Naive thymus-derived CD4-positive, alpha-beta T cell (primary cell): ENCODE data around the gene CPXM1. TPM values are rescaled to one million over a fixed set of nuclear protein-coding genes. Genes with fewer than 3 reads are reported as not detected.
A peak's percentile ranks its signal among the peaks of the same experiment; 100 is the strongest.

Experiments used
- ATAC-seq: fragments of 150-1000 bp; cut with Tn5 transposase; 2 replicates; pipeline ENCODE4 v1.10.0; 2021; ENCODE audit warnings: mild to moderate bottlenecking, moderate library complexity
- CTCF ChIA-PET: fragments of 350-600 bp; sonication (Branson Sonifier 250); formaldehyde crosslinking; loops from one replicate; lab custom pipeline; 2021; ENCODE audit warnings: antibody characterized with exemption; lab: Charles Lee
- POLR2A ChIA-PET: fragments of 350-600 bp; sonication (Branson Sonifier 250); formaldehyde crosslinking; loops from one replicate; lab custom pipeline; 2021; ENCODE audit warnings: antibody characterized with exemption, inconsistent platforms; lab: Charles Lee
- DNase-seq, 9 donors: peaks; one replicate each; pipeline versions ENCODE4 v3.0.0 to v3.0.0-alpha.2; 2020 to 2022; ENCODE audit warnings: mixed read lengths in 1 of 9
- H3K27ac ChIP-seq: one replicate; pipeline ENCODE4 v1.7.0; 2013; ENCODE audit warnings: mild to moderate bottlenecking, low read depth, low read length, moderate library complexity
- H3K27me3 ChIP-seq, 2 donors: one replicate each; pipeline ENCODE4 v1.7.0; 2013; ENCODE audit warnings: low read length in 2 of 2, mild to moderate bottlenecking in 2 of 2, moderate library complexity in 2 of 2; ENCODE audit not compliant: control insufficient read depth in 2 of 2, insufficient read depth in 2 of 2
- H3K36me3 ChIP-seq, 3 experiments: 1 replicate in 2 of 3; 2 replicates in 1 of 3; pipeline ENCODE4 v1.7.0; 2013; ENCODE audit warnings: low read length in 3 of 3, mild to moderate bottlenecking in 3 of 3, moderate library complexity in 1 of 3; ENCODE audit not compliant: insufficient read depth in 3 of 3, control insufficient read depth in 2 of 3
- H3K4me1 ChIP-seq, 2 donors: one replicate each; pipeline ENCODE4 v1.7.0; 2013; ENCODE audit warnings: low read length in 2 of 2, mild to moderate bottlenecking in 2 of 2, moderate library complexity in 1 of 2; ENCODE audit not compliant: control insufficient read depth in 2 of 2, insufficient read depth in 2 of 2
- H3K4me3 ChIP-seq: 2 replicates; pipeline ENCODE4 v1.7.0; 2013; ENCODE audit warnings: mild to moderate bottlenecking, low read length
- H3K9me3 ChIP-seq, 3 experiments: 1 replicate in 2 of 3; 2 replicates in 1 of 3; pipeline ENCODE4 v1.7.0; 2013; ENCODE audit warnings: low read length in 3 of 3; ENCODE audit not compliant: control insufficient read depth in 2 of 3
- H3K27ac Mint-ChIP-seq, 9 donors: one replicate each; pipeline ENCODE4 v1.8.0; 2020 to 2022; ENCODE audit warnings: mixed read lengths in 9 of 9, mild to moderate bottlenecking in 8 of 9, moderate library complexity in 5 of 9, inconsistent platforms in 2 of 9
- H3K27me3 Mint-ChIP-seq, 5 donors: one replicate each; pipeline ENCODE4 v1.8.0; 2021 to 2022; ENCODE audit warnings: mixed read lengths in 5 of 5, mild to moderate bottlenecking in 1 of 5
- H3K36me3 Mint-ChIP-seq, 5 donors: one replicate each; pipeline ENCODE4 v1.8.0; 2020 to 2022; ENCODE audit warnings: mixed read lengths in 5 of 5, mild to moderate bottlenecking in 3 of 5, inconsistent platforms in 1 of 5
- H3K4me1 Mint-ChIP-seq, 7 donors: one replicate each; pipeline ENCODE4 v1.8.0; 2020 to 2022; ENCODE audit warnings: mixed read lengths in 7 of 7, mild to moderate bottlenecking in 3 of 7, inconsistent platforms in 1 of 7
- H3K4me3 Mint-ChIP-seq, 10 donors: one replicate each; pipeline ENCODE4 v1.8.0; 2020 to 2022; ENCODE audit warnings: mild to moderate bottlenecking in 10 of 10, mixed read lengths in 10 of 10, moderate library complexity in 6 of 10, inconsistent platforms in 2 of 10
- H3K9me3 Mint-ChIP-seq, 11 donors: one replicate each; pipeline ENCODE4 v1.8.0; 2020 to 2022; ENCODE audit warnings: mixed read lengths in 11 of 11, mild to moderate bottlenecking in 4 of 11, inconsistent platforms in 1 of 11, moderate library complexity in 1 of 11
- intact Hi-C, 2 donors: fragments of 100-400 bp; cut with micrococcal nuclease; formaldehyde crosslinking; loops; one replicate each; pipeline ENCODE4 v1.15.1; 2023
- polyA plus RNA-seq, 2 donors: library from polyadenylated mRNA; unstranded; fragments of 300-500 nt; fragmentation: Illumina TruSeq; gene quantifications; one replicate each; pipeline ENCODE4 v1.2.3, GENCODE V29; 2021
- total RNA-seq, 6 experiments: library from RNA in 5 of 6; stranded (reverse) in 5 of 6; gene quantifications; 1 replicate in 5 of 6; 2 replicates in 1 of 6; pipeline ENCODE4 v1.2.3 and lab custom pipeline; 2021 to 2026

The CPXM1 gene
- total and polyA plus RNA-seq, 7 experiments from 2014 or later, result 0.12 to 1.8 (median 0.31) TPM; not detected in 1

GRCh38 chr20:2749951-2750490, 50.4 kb downstream of the CPXM1 start:
- Histone ChIP-seq H3K27me3 (no peaks in the 10 kb centered on the region), H3K36me3 (no peaks in the 10 kb centered on the region), H3K27ac (no peak overlapping the region), H3K4me1 (peaks cover 12 to 18% of the 10 kb centered on the region in 2 donors), H3K4me3 (no peak overlapping the region), H3K9me3 (no peaks in the 10 kb centered on the region)
- ChIA-PET POLR2A (interaction anchor here (1.0 kb wide), 2 partner anchors 20 to 61 kb away, joined by 3 read pairs; no protein-coding TSS in a partner anchor), CTCF (interaction anchor here (0.6 to 1.8 kb wide), 3 partner anchors 37 to 351 kb away, joined by 3 to 6 read pairs (median 3); no protein-coding TSS in a partner anchor)
- intact Hi-C loops, result loop anchor here (2.0 to 5.0 kb wide), 2 partner anchors 87 to 251 kb away; no protein-coding TSS in a partner anchor
- no peaks in the 10 kb centered on the region for H3K9me3 Mint-ChIP-seq
- H3K4me3 Mint-ChIP-seq, result peak overlapping the region in 6 of 10 donors; percentile 78 to 87 (median 83)
- peak overlapping the region in 6 of 9 donors; percentile 1 to 86 (median 70) for H3K27ac Mint-ChIP-seq
- peaks cover 20 to 33% (median 22%) of the 10 kb centered on the region in 7 donors for H3K4me1 Mint-ChIP-seq
- peaks cover 0 to 59% (median 0%) of the 10 kb centered on the region in 5 donors for H3K27me3 Mint-ChIP-seq
- ATAC-seq (no peak), DNase-seq (peak in 1 of 9 donors; percentile 19)
- H3K36me3 Mint-ChIP-seq, result no peaks in the 10 kb centered on the region

- peaks cover 0 to 53% (median 0%) of the 10 kb centered on the region in 5 donors for H3K27me3 Mint-ChIP-seq
- no peaks in the 10 kb centered on the region for H3K36me3 Mint-ChIP-seq
- DNase-seq (no peak), ATAC-seq (no peak)
- H3K27ac ChIP-seq, result no peak overlapping the region
- CTCF ChIA-PET, result interaction anchor here (0.7 to 1.8 kb wide), 2 partner anchors 36 to 351 kb away, joined by 3 to 6 read pairs; no protein-coding TSS in a partner anchor
- peaks cover 20 to 33% (median 22%) of the 10 kb centered on the region in 7 donors for H3K4me1 Mint-ChIP-seq
- intact Hi-C loops, result no loop called here
- no peaks in the 10 kb centered on the region for H3K36me3 ChIP-seq
- peak overlapping the region in 1 of 9 donors; percentile 67 for H3K27ac Mint-ChIP-seq
- H3K4me3 Mint-ChIP-seq, result no peak overlapping the region
- peaks cover 12 to 18% of the 10 kb centered on the region in 2 donors for H3K4me1 ChIP-seq
- POLR2A ChIA-PET, result no interaction called here
- no peak overlapping the region for H3K4me3 ChIP-seq
- no peaks in the 10 kb centered on the region for H3K9me3 ChIP-seq
- H3K9me3 Mint-ChIP-seq, result no peaks in the 10 kb centered on the region
- H3K27me3 ChIP-seq, result no peaks in the 10 kb centered on the region
Observed at GRCh38 chr20:2749343-2749950, 51.0 kb downstream of the CPXM1 start.

GRCh38 chr20:2748551-2749342, 51.7 kb downstream of the CPXM1 start:
- Mint-ChIP-seq H3K27me3 (peaks cover 0 to 47% (median 0%) of the 10 kb centered on the region in 5 donors), H3K4me1 (peaks cover 19 to 27% (median 22%) of the 10 kb centered on the region in 7 donors), H3K4me3 (no peak overlapping the region), H3K27ac (peak overlapping the region in 3 of 9 donors; percentile 4 to 20 (median 17)), H3K9me3 (no peaks in the 10 kb centered on the region), H3K36me3 (no peaks in the 10 kb centered on the region)
- H3K9me3 ChIP-seq, result no peaks in the 10 kb centered on the region
- no peaks in the 10 kb centered on the region for H3K36me3 ChIP-seq
- H3K4me1 ChIP-seq, result peaks cover 12 to 18% of the 10 kb centered on the region in 2 donors
- ATAC-seq (no peak), DNase-seq (peak in 1 of 9 donors; percentile 16)
- CTCF ChIA-PET, result no interaction called here
- intact Hi-C loops, result no loop called here
- no peak overlapping the region for H3K4me3 ChIP-seq
- no peaks in the 10 kb centered on the region for H3K27me3 ChIP-seq
- POLR2A ChIA-PET, result no interaction called here
- no peak overlapping the region for H3K27ac ChIP-seq

- Mint-ChIP-seq H3K36me3 (peaks cover 0 to 1% (median 0%) of the 10 kb centered on the region in 5 donors), H3K4me1 (peaks cover 18 to 24% (median 22%) of the 10 kb centered on the region in 7 donors), H3K27ac (peak overlapping the region in 6 of 9 donors; percentile 0 to 20 (median 11)), H3K9me3 (peaks cover 0 to 1% (median 0%) of the 10 kb centered on the region in 11 donors), H3K4me3 (no peak overlapping the region), H3K27me3 (peaks cover 0 to 46% (median 0%) of the 10 kb centered on the region in 5 donors)
- Histone ChIP-seq H3K27me3 (no peaks in the 10 kb centered on the region), H3K9me3 (no peaks in the 10 kb centered on the region), H3K36me3 (no peaks in the 10 kb centered on the region), H3K27ac (no peak overlapping the region), H3K4me3 (no peak overlapping the region), H3K4me1 (peaks cover 13 to 15% of the 10 kb centered on the region in 2 donors)
- ATAC-seq (no peak), DNase-seq (peak in 1 of 9 donors; percentile 8)
- POLR2A ChIA-PET, result no interaction called here
- CTCF ChIA-PET, result no interaction called here
- intact Hi-C loops, result no loop called here
Observed at GRCh38 chr20:2747676-2748235, 52.7 kb downstream of the CPXM1 start.

GRCh38 chr20:2746636-2747265, 53.7 kb downstream of the CPXM1 start:
- intact Hi-C loops, result no loop called here
- POLR2A ChIA-PET, result no interaction called here
- ATAC-seq (no peak), DNase-seq (no peak)
- peak overlapping the region in 3 of 9 donors; percentile 12 to 60 (median 17) for H3K27ac Mint-ChIP-seq
- no peaks in the 10 kb centered on the region for H3K9me3 ChIP-seq
- peaks cover 0 to 1% (median 0%) of the 10 kb centered on the region in 11 donors for H3K9me3 Mint-ChIP-seq
- no peak overlapping the region for H3K4me3 ChIP-seq
- no peaks in the 10 kb centered on the region for H3K36me3 ChIP-seq
- peaks cover 26 to 33% (median 31%) of the 10 kb centered on the region in 7 donors for H3K4me1 Mint-ChIP-seq
- no peaks in the 10 kb centered on the region for H3K27me3 ChIP-seq
- peaks cover 0 to 1% (median 0%) of the 10 kb centered on the region in 5 donors for H3K36me3 Mint-ChIP-seq
- CTCF ChIA-PET, result interaction anchor here (0.8 to 7.3 kb wide), 2 partner anchors 16 to 59 kb away, joined by 3 to 163 read pairs; no protein-coding TSS in a partner anchor
- H3K27ac ChIP-seq, result no peak overlapping the region
- H3K4me3 Mint-ChIP-seq, result no peak overlapping the region
- peaks cover 0 to 44% (median 0%) of the 10 kb centered on the region in 5 donors for H3K27me3 Mint-ChIP-seq
- peaks cover 21 to 23% of the 10 kb centered on the region in 2 donors for H3K4me1 ChIP-seq
